Endothelial cell of umbilical vein (primary cell): ENCODE data around the gene EHMT1. TPM values are rescaled to one million over a fixed set of nuclear protein-coding genes. Genes with fewer than 3 reads are reported as not detected.

Source experiments
- BruUV-seq: library from RNA; stranded (reverse); fragments of 400-500 nt; replicated peaks from 2 replicates; lab custom pipeline; 2021; lab: Mats Ljungman, UMichigan
- CTCF ChIA-PET: fragments of 300-600, 350-600 bp; sonication (Branson Sonifier 250); formaldehyde crosslinking; loops from one replicate; lab custom pipeline; 2021; ENCODE audit warnings: antibody characterized with exemption, inconsistent platforms; lab: Charles Lee
- POLR2A ChIA-PET: fragments of 300-600, 350-600 bp; sonication (Branson Sonifier 250); formaldehyde crosslinking; loops from one replicate; lab custom pipeline; 2021; ENCODE audit warnings: antibody characterized with exemption, inconsistent platforms; lab: Charles Lee
- DNase-seq: peaks from one replicate; pipeline ENCODE4 v3.0.0-alpha.2; 2011; ENCODE audit warnings: low read depth, low spot score
- FAIRE-seq: peaks from 2 replicates; lab custom pipeline; 2011; peaks lifted over from hg19 to GRCh38; lab: Jason Lieb, UNC
- H2AFZ ChIP-seq: 2 replicates; pipeline ENCODE4 v1.6.0; 2012; ENCODE audit warnings: low read depth, low read length, control low read depth, inconsistent platforms
- H3K27ac ChIP-seq: 2 replicates; pipeline ENCODE4 v1.5.1; 2011; ENCODE audit warnings: low read depth, mild to moderate bottlenecking, control low read depth, low read length, moderate library complexity; ENCODE audit not compliant: insufficient read depth
- H3K27me3 ChIP-seq, 2 experiments: 2 replicates each; pipeline versions ENCODE4 v1.6.0 to v1.6.1; 2011; ENCODE audit warnings: low read length in 2 of 2, mixed read lengths in 1 of 2; ENCODE audit not compliant: control insufficient read depth in 2 of 2, insufficient read depth in 2 of 2
- H3K36me3 ChIP-seq, 2 experiments: 2 replicates in 1 of 2; 3 replicates in 1 of 2; pipeline ENCODE4 v1.5.1; 2011; ENCODE audit warnings: low read length in 2 of 2, mild to moderate bottlenecking in 1 of 2, moderate library complexity in 1 of 2; ENCODE audit not compliant: control insufficient read depth in 2 of 2, insufficient read depth in 2 of 2; ENCODE audit errors: extremely low read depth in 1 of 2
- H3K4me1 ChIP-seq: 3 replicates; pipeline ENCODE4 v1.5.1; 2011; ENCODE audit warnings: mild to moderate bottlenecking, low read length; ENCODE audit not compliant: control insufficient read depth, insufficient read depth; ENCODE audit errors: extremely low read depth
- H3K4me2 ChIP-seq: 2 replicates; pipeline ENCODE4 v1.6.1; 2011; ENCODE audit warnings: low read length, control low read depth, mixed read lengths; ENCODE audit not compliant: insufficient read depth
- H3K4me3 ChIP-seq, 3 experiments: fragments of 200-600 bp in 1 of 3; sonication (generic), shearing (Covaris generic) in 1 of 3; replicated peaks in 1 of 3; 2 replicates each; pipeline ENCODE4 v1.5.1; 2011 to 2016; ENCODE audit warnings: control low read depth in 3 of 3, low read length in 3 of 3, mild to moderate bottlenecking in 2 of 3, inconsistent platforms in 1 of 3, low read depth in 1 of 3, moderate library complexity in 1 of 3; ENCODE audit not compliant: insufficient read depth in 1 of 3
- H3K79me2 ChIP-seq: 2 replicates; pipeline ENCODE4 v1.6.0; 2012; ENCODE audit warnings: low read length, inconsistent platforms; ENCODE audit not compliant: control insufficient read depth, insufficient read depth
- H3K9ac ChIP-seq: replicated peaks from 2 replicates; pipeline ENCODE3; 2011; ENCODE audit warnings: low read length, control low read depth; ENCODE audit not compliant: insufficient read depth; ENCODE audit errors: extremely low read depth
- H3K9me1 ChIP-seq: replicated peaks from 3 replicates; pipeline ENCODE4 v1.6.0; 2011; ENCODE audit warnings: mild to moderate bottlenecking, low read length; ENCODE audit not compliant: control insufficient read depth, insufficient read depth; ENCODE audit errors: extremely low read depth
- H3K9me3 ChIP-seq: replicated peaks from 2 replicates; pipeline ENCODE4 v1.5.1; 2012; ENCODE audit warnings: low read length, inconsistent platforms; ENCODE audit not compliant: control insufficient read depth, insufficient read depth
- H4K20me1 ChIP-seq: replicated peaks from 2 replicates; pipeline ENCODE3; 2011; ENCODE audit warnings: mild to moderate bottlenecking, low read length; ENCODE audit not compliant: control insufficient read depth, insufficient read depth; ENCODE audit errors: extremely low read depth
- EZH2 ChIP-seq: IDR thresholded peaks from 2 replicates; pipeline ENCODE4 v1.6.1; 2012; ENCODE audit warnings: borderline replicate concordance, low read depth, mild to moderate bottlenecking, moderate library complexity, low read length, inconsistent platforms; ENCODE audit not compliant: severe bottlenecking
- FOS ChIP-seq: IDR thresholded peaks from 2 replicates; pipeline ENCODE4 v1.6.1; 2011; ENCODE audit warnings: mild to moderate bottlenecking, low read length, moderate library complexity, borderline replicate concordance; ENCODE audit not compliant: insufficient read depth
- GATA2 ChIP-seq: IDR thresholded peaks from 2 replicates; pipeline ENCODE4 v1.7.0; 2011; ENCODE audit warnings: low read depth, mild to moderate bottlenecking, moderate library complexity, mixed read lengths, low read length; ENCODE audit not compliant: insufficient read length, insufficient read depth
- JUN ChIP-seq: IDR thresholded peaks from 2 replicates; pipeline ENCODE4 v1.6.1; 2011; ENCODE audit warnings: borderline replicate concordance, low read depth; ENCODE audit not compliant: insufficient read length, insufficient read depth
- MYC ChIP-seq: IDR thresholded peaks from one replicate; pipeline ENCODE4 v1.6.1; 2011; ENCODE audit warnings: mild to moderate bottlenecking, low read depth, low read length
- POLR2A ChIP-seq: IDR thresholded peaks from 2 replicates; pipeline ENCODE4 v1.6.1; 2012; ENCODE audit warnings: low read depth, mild to moderate bottlenecking, control low read depth, low read length
- POLR2AphosphoS5 ChIP-seq: IDR thresholded peaks from 2 replicates; pipeline ENCODE4 v1.6.1; 2012; ENCODE audit warnings: low read depth, mild to moderate bottlenecking, control low read depth, low read length, moderate library complexity; ENCODE audit not compliant: insufficient read depth
- dilution Hi-C: fragments of 300-500 bp; cut with MboI; formaldehyde crosslinking; loops from one replicate; pipeline ENCODE4 v1.15.0; 2019; ENCODE audit warnings: low sequenced_read_pairs; ENCODE audit not compliant: extremely low pct_ligation_motif_present
- intact Hi-C: fragments of 100-400 bp; cut with micrococcal nuclease; formaldehyde crosslinking; loops from one replicate; pipeline ENCODE4 v1.10.0; 2022
- polyA plus RNA-seq, 4 experiments: library from polyadenylated mRNA; depleted of rRNA in 3 of 4; stranded (reverse) in 3 of 4; unstranded in 1 of 4; fragments of >200 nt; gene quantifications; 2 replicates each; pipeline versions ENCODE4 v1.2.1 to v1.2.3, GENCODE V29; 2011 to 2012; ENCODE audit warnings: missing spikeins in 1 of 4
- total RNA-seq: library from RNA; stranded (reverse); gene quantifications from 2 replicates; pipeline ENCODE4 v1.2.3, GENCODE V29; 2021
- TF ChIP-seq, protein P1 (sequence below), 2 donors: IDR thresholded peaks; 1 replicate in 1 of 2; 2 replicates in 1 of 2; pipeline ENCODE4 v1.5.1; 2011; ENCODE audit warnings: low read length in 2 of 2, mild to moderate bottlenecking in 2 of 2, moderate library complexity in 2 of 2, control low read depth in 1 of 2, inconsistent platforms in 1 of 2, low read depth in 1 of 2; ENCODE audit not compliant: insufficient read depth in 1 of 2; ENCODE audit errors: extremely low read depth in 1 of 2
- TF ChIP-seq, protein P2 (sequence below): IDR thresholded peaks from 2 replicates; pipeline ENCODE4 v1.6.1; 2011; ENCODE audit not compliant: insufficient read depth, insufficient read length

EHMT1 gene
- total and polyA plus RNA-seq, 2 donors (not counting 3 experiments of a cell fraction or from before 2014, with no cell fraction given), result 48.2 to 104 TPM

DNA sequence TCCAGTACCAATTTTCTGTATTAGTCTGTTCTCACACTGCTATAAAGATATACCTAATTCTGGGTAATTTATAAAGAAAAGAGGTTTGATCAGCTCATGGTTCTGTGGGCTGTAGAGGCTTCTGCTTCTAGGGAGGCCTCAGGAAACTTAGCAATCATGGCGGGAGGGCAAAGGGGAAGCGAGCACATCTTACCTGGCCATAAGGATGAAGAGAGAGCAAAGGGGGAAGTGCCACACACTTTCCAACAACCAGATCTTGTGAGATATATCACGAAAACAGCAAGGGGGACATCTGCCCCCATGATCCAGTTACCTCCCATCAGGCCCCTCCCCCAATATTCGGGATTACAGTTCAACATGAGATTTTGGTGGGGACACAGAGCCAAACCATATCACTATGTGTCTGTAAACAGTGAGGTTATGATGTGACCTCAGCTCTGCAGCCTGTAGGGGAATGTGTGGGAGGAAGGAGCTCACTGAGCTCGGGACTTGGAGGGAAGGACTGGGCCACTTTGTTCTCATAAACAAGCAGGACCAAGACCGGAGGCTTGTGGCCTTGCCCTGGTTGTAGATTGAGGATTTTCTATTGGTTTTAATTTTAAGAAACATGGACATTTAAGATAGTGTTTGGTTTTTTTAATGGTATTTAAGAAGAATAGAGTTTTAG is 85.2 kb downstream of the EHMT1 start:
- H3K79me2 ChIP-seq, result peaks cover 77% of the 10 kb centered on the region
- H2AFZ ChIP-seq, result no peak overlapping the region
- no peak overlapping the region for H3K9ac ChIP-seq
- no peaks in the 10 kb centered on the region for H3K27me3 ChIP-seq
- no peaks in the 10 kb centered on the region for H3K4me1 ChIP-seq
- TF ChIP-seq, protein P1, sequence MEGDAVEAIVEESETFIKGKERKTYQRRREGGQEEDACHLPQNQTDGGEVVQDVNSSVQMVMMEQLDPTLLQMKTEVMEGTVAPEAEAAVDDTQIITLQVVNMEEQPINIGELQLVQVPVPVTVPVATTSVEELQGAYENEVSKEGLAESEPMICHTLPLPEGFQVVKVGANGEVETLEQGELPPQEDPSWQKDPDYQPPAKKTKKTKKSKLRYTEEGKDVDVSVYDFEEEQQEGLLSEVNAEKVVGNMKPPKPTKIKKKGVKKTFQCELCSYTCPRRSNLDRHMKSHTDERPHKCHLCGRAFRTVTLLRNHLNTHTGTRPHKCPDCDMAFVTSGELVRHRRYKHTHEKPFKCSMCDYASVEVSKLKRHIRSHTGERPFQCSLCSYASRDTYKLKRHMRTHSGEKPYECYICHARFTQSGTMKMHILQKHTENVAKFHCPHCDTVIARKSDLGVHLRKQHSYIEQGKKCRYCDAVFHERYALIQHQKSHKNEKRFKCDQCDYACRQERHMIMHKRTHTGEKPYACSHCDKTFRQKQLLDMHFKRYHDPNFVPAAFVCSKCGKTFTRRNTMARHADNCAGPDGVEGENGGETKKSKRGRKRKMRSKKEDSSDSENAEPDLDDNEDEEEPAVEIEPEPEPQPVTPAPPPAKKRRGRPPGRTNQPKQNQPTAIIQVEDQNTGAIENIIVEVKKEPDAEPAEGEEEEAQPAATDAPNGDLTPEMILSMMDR (IDR thresholded peaks at IDR 0.05; ENCODE audit: extremely low read depth in 1 of 2, insufficient read depth in 1 of 2, low read depth in 1 of 2, low read length in 2 of 2), result no peak
- no peak for TF ChIP-seq EZH2
- TF ChIP-seq, protein P2, sequence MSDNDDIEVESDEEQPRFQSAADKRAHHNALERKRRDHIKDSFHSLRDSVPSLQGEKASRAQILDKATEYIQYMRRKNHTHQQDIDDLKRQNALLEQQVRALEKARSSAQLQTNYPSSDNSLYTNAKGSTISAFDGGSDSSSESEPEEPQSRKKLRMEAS, result no peak
- no peak for TF ChIP-seq JUN
- TF ChIP-seq POLR2A, result no peak
- TF ChIP-seq POLR2AphosphoS5, result no peak
- no peak for TF ChIP-seq GATA2
- no peak for TF ChIP-seq MYC
- no peak for TF ChIP-seq FOS
- ChIA-PET CTCF (interaction anchor here (2.1 kb wide), 1 partner anchor 31 kb away, joined by 5 read pairs; no protein-coding TSS in a partner anchor), POLR2A (no interaction called here)
- dilution Hi-C loops, result no loop called here
- no peak overlapping the region for H3K27ac ChIP-seq
- DNase-seq, result no peak
- H3K9me3 ChIP-seq, result no peaks in the 10 kb centered on the region
- H3K36me3 ChIP-seq, result no peaks in the 10 kb centered on the region
- peaks cover 2% of the 10 kb centered on the region for H4K20me1 ChIP-seq
- BruUV-seq, result no TSS peak
- H3K4me2 ChIP-seq, result no peak overlapping the region
- intact Hi-C loops, result no loop called here
- H3K4me3 ChIP-seq, result no peak overlapping the region
- FAIRE-seq, result no peak
- no peaks in the 10 kb centered on the region for H3K9me1 ChIP-seq
